ENCODE measurements around the gene DPYSL4.

- TF ChIP-seq ZNF235 (CRISPR knock-in tag; IDR thresholded peaks at IDR 0.05; ENCODE audit: borderline replicate concordance) (no peak), SMARCE1 (IDR thresholded peaks at IDR 0.05; ENCODE audit: borderline replicate concordance) (no peak), ZNF569 (CRISPR knock-in tag; IDR thresholded peaks at IDR 0.05; ENCODE audit: borderline replicate concordance) (no peak)
Observed at GRCh38 chr10:132225849-132226205, 39.1 kb downstream of the DPYSL4 start.
